NCI-H1694 (cell line): ENCODE data around the gene LIMK1.

Source experiments
- DNase-seq: peaks from one replicate; lab custom pipeline; 2025; lab: John Stamatoyannopoulos, UW

The LIMK1 gene

GRCh38 chr7:74056096-74056915, 27.3 kb upstream of the LIMK1 start:
- DNase-seq = no peak

GRCh38 chr7:74057216-74057925, 26.2 kb upstream of the LIMK1 start:
- DNase-seq = no peak

DNA sequence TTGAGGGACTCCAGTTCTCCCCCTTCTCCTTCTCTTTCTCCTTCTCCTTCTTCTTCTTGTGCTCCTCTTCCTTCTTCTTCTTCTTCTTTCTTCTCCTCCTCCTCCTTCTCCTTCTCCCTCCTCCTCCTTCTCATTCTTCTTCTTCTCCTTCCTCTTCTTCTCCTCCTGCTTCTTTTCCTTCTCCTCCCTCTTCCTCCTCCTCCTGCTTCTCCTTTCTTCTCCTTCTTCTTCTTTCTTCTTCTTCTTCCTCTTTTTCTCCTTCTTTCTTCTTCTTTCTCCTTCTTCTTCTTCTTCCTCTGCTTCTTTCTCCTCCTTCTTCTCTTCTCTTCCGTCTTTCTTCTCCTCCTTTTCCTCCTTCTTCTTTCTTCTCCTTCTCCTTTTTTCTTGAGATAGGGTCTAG, 25.6 kb upstream of the LIMK1 start:
- DNase-seq = no peak

DNA sequence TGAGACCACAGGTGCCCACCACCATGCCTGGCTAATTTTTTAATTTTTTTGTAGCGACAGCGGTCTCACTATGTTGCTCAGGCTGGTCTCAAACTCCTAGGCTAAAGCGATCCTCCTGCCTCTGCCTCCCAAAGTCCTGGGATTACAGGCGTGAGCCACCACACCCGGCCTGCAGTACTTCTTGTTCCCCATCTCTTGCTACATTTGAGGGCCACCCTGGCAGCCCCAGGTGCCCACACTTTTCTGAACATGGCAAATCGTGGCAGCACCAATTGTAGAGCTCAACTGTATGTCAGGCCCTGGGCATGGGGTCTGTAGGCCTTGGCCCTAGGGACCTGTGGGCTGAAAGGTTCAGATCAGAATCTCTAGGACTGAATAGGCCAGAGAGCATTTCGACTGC, 25.1 kb upstream of the LIMK1 start:
- DNase-seq = no peak

DNA sequence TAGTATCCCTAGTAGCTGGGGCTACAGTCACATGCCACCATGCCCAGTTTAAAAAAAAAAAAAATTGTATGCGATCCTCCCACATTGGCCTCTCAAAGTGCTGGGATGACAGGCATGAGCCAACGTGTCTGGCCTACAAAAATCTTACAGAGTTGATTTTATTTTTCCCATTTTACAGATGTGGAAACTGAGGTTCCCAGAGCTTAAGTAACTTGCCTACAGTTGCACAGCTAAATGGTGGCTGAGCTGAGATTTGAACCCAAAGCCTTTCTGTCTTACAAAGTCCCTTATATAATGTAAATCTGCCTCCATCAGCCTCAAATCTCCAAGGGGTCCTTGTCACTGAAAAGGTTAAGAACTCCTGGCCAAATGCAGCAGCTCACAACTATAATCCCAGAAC, 24.6 kb upstream of the LIMK1 start:
- DNase-seq = no peak

- no peak for DNase-seq
Observed at GRCh38 chr7:74059681-74060588, 23.7 kb upstream of the LIMK1 start.

GRCh38 chr7:74061840-74062539, 21.6 kb upstream of the LIMK1 start:
- no peak for DNase-seq

GRCh38 chr7:74063223-74063641, 20.4 kb upstream of the LIMK1 start:
- DNase-seq = no peak

GRCh38 chr7:74063646-74064045, 20.0 kb upstream of the LIMK1 start:
- DNase-seq = no peak

- DNase-seq = no peak
Observed at GRCh38 chr7:74064696-74065095, 18.9 kb upstream of the LIMK1 start.

- no peak for DNase-seq
Observed at GRCh38 chr7:74066626-74067025, 17.0 kb upstream of the LIMK1 start.

DNA sequence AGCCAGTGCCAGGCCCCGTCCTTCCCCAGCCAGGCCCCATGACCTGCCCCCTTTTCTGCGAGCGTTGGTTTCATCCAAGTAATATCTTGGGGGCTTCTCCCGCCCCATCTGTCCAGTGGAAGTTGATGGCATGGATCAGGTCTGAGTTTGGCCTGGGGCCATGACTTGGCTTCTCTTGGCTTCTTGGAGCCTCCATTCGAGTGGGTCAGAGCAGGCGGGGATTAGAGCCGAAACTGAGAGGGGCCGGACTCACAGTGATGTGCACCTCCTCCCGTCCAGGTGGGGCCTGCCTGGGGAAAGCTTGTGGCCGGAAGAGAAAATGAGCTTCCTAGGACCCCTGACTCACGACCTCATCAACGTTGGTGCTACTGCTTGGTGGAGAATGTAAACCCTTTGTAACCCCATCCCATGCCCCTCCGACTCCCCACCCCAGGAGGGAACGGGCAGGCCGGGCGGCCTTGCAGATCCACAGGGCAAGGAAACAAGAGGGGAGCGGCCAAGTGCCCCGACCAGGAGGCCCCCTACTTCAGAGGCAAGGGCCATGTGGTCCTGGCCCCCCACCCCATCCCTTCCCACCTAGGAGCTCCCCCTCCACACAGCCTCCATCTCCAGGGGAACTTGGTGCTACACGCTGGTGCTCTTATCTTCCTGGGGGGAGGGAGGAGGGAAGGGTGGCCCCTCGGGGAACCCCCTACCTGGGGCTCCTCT, 15.1 kb upstream of the LIMK1 start:
- DNase-seq = no peak

DNA sequence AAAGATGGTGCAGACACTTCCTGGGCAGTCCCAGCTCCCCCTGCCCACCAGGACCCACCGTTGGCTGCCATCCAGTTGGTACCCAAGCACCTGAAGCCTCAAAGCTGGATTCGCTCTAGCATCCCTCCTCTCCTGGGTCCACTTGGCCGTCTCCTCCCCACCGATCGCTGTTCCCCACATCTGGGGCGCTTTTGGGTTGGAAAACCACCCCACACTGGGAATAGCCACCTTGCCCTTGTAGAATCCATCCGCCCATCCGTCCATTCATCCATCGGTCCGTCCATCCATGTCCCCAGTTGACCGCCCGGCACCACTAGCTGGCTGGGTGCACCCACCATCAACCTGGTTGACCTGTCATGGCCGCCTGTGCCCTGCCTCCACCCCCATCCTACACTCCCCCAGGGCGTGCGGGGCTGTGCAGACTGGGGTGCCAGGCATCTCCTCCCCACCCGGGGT, 14.5 kb upstream of the LIMK1 start:
- no peak for DNase-seq

GRCh38 chr7:74069790-74070618, 13.6 kb upstream of the LIMK1 start:
- no peak for DNase-seq

- DNase-seq = no peak
Observed at GRCh38 chr7:74070619-74070921, 13.0 kb upstream of the LIMK1 start.

DNA sequence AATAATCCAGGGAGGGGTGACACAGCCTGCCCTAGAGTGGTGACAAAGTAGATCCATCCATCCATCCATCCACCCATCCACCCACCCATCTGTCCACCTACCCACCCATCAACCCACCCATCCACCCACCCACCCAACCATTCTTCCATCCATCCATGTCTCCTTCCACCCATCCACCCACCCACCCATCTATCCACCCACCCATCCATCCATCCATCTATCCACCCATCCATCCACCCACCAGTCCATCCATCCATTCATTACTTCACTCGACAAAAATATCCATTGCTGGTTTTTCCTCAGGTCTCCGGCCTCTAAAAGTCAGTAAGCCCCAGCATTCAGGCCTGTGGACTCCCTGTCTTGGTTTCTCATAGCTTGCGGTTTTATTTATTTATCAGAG, 12.5 kb upstream of the LIMK1 start:
- no peak for DNase-seq

DNA sequence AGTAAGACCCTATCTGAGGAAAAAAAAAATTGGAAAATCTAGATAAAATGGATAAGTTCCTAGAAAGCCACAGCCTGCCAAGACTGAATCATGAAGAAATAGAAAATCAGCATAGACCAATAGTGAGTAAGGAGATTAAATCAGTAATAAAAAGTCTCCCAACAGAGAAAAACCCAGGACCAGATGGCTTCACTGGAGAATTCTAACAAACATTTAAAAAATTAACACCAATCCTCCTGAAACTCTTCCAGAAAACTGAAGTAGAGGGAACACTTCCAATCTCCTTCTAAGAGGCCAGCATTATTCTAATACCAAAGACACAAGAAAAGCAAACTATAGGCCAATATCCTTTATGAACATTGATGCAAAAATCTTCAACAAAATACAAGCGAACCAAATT, 8.8 kb upstream of the LIMK1 start:
- DNase-seq = no peak

GRCh38 chr7:74078461-74078860, 5.1 kb upstream of the LIMK1 start:
- no peak for DNase-seq

DNA sequence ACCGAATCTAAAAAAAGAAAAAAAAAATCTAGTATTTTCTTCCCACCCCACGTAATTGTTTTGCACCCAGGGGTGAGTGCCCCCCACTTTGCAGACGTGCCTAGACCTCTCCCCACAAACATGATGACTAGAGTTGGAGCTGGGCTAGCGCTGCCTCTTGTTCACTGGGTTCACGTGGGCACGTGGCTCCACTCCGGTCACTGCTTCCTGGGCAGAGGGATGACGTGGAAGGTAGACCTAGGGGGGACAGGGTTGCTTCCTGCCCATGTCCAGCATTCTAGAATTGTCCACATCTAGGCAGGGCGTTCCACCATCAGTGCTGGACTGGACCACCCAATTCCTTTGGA, 861 bp upstream of the LIMK1 start:
- DNase-seq = no peak

GRCh38 chr7:74083928-74084721, 521 bp downstream of the LIMK1 start:
- DNase-seq = no peak
